ENCODE measurements around the gene SULT2B1. TPM values are rescaled to one million over a fixed set of nuclear protein-coding genes. Genes with fewer than 3 reads are reported as not detected.

SULT2B1 gene
- total RNA-seq, 2 experiments from 2014 or later = not detected

Other genes with a start within 250 kb of the SULT2B1 start
- gene EMP3, start 226.6 kb upstream of the SULT2B1 start, total RNA-seq = 100 to 1,000 TPM; 418 to 447 TPM
- gene TMEM143, start 188.2 kb upstream of the SULT2B1 start, total RNA-seq = 10 to 100 TPM; 17.4 to 18.2 TPM
- gene SYNGR4, start 187.8 kb upstream of the SULT2B1 start, total RNA-seq = under 1 TPM in 1 of 2 experiments, not detected in 1; 0.28 TPM
- 10 to 100 TPM; 91.8 to 94.4 TPM for gene KDELR1, start 160.6 kb upstream of the SULT2B1 start, total RNA-seq
- gene GRIN2D, start 158.5 kb upstream of the SULT2B1 start, total RNA-seq = under 1 TPM; 0.18 TPM
- gene GRWD1, start 106.2 kb upstream of the SULT2B1 start, total RNA-seq = 10 to 100 TPM; 25.6 to 27.1 TPM
- gene KCNJ14, start 96.6 kb upstream of the SULT2B1 start, total RNA-seq = under 1 TPM; 0.73 to 0.86 TPM
- gene CYTH2, start 82.8 kb upstream of the SULT2B1 start, total RNA-seq = 10 to 100 TPM; 53.2 to 55.3 TPM
- 1 to 10 TPM; 3.8 to 5.4 TPM for gene LMTK3, start 40.3 kb upstream of the SULT2B1 start, total RNA-seq
- not detected for gene SPACA4, start 54.6 kb downstream of the SULT2B1 start, total RNA-seq
- 1 to 10 TPM; 1.3 to 2.6 TPM for gene FAM83E, start 62.9 kb downstream of the SULT2B1 start, total RNA-seq
- gene RPL18, start 67.0 kb downstream of the SULT2B1 start, total RNA-seq = 1,000 to 10,000 TPM; 1,511 to 1,528 TPM
- gene SPHK2, start 67.3 kb downstream of the SULT2B1 start, total RNA-seq = 10 to 100 TPM; 27.7 to 29.5 TPM
- gene DBP, start 85.2 kb downstream of the SULT2B1 start, total RNA-seq = 10 to 100 TPM; 18.7 to 19.1 TPM
- 1 to 10 TPM; 3.9 to 4.5 TPM for gene CA11, start 94.0 kb downstream of the SULT2B1 start, total RNA-seq
- 1 to 10 TPM in 1 of 2 experiments, under 1 TPM in 1; 0.68 to 1.1 TPM for gene NTN5, start 120.8 kb downstream of the SULT2B1 start, total RNA-seq
- not detected for gene FUT2, start 143.8 kb downstream of the SULT2B1 start, total RNA-seq
- 1 to 10 TPM in 1 of 2 experiments, under 1 TPM in 1; 0.88 to 1.2 TPM for gene MAMSTR, start 167.6 kb downstream of the SULT2B1 start, total RNA-seq
- gene RASIP1, start 188.4 kb downstream of the SULT2B1 start, total RNA-seq = under 1 TPM; 0.05 to 0.15 TPM
- not detected for gene IZUMO1, start 194.7 kb downstream of the SULT2B1 start, total RNA-seq
- under 1 TPM; 0.28 to 0.45 TPM for gene FUT1, start 200.5 kb downstream of the SULT2B1 start, total RNA-seq
- gene FGF21, start 203.4 kb downstream of the SULT2B1 start, total RNA-seq = not detected